T-helper 1 cell treated with Interleukin-12 subunit alpha and Interleukin-12 subunit beta and Interleukin-4 antibody, amounts not matched to agents 30 μg/mL and 1 μg/mL, for 36 hours (primary cell): ENCODE results near the gene SLC4A4.

ENCODE experiments used
- H3K27ac Mint-ChIP-seq: one replicate; pipeline ENCODE4 v1.8.0; 2021; ENCODE audit warnings: mild to moderate bottlenecking, mixed read lengths
- H3K27me3 Mint-ChIP-seq: one replicate; pipeline ENCODE4 v1.8.0; 2021; ENCODE audit warnings: low read depth, mixed read lengths
- H3K36me3 Mint-ChIP-seq: one replicate; pipeline ENCODE4 v1.8.0; 2021; ENCODE audit warnings: low read depth, mixed read lengths
- H3K4me1 Mint-ChIP-seq: one replicate; pipeline ENCODE4 v1.8.0; 2021; ENCODE audit warnings: low read depth, mixed read lengths
- H3K4me3 Mint-ChIP-seq: one replicate; pipeline ENCODE4 v1.8.0; 2021; ENCODE audit warnings: mild to moderate bottlenecking, moderate library complexity, mixed read lengths
- H3K9me3 Mint-ChIP-seq: one replicate; pipeline ENCODE4 v1.8.0; 2021; ENCODE audit warnings: mixed read lengths

SLC4A4 gene

DNA sequence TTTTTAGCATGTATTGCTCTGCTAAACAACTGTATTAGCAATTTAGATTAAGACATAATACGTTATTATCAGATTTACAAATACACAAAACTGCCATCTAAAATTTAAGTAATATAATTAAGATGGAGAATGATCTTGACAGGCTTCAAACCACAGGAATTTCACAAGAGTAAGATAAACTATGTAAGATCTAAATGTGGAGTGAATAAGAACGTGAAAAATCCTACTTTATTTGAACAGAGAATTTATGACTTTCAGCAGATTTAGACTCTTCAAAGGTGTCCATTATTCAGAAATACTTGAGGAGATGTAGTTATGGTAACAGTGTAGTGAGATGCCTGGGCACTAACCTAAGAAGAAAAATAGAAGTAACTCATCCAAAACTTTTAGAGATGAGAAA lies 73.2 kb downstream of the SLC4A4 start:
- H3K27me3 Mint-ChIP-seq = no peaks in the 10 kb centered on the region
- peaks cover 9% of the 10 kb centered on the region for H3K9me3 Mint-ChIP-seq
- H3K4me3 Mint-ChIP-seq = no peak overlapping the region
- H3K36me3 Mint-ChIP-seq = no peaks in the 10 kb centered on the region
- no peak overlapping the region for H3K27ac Mint-ChIP-seq
- H3K4me1 Mint-ChIP-seq = no peaks in the 10 kb centered on the region

DNA sequence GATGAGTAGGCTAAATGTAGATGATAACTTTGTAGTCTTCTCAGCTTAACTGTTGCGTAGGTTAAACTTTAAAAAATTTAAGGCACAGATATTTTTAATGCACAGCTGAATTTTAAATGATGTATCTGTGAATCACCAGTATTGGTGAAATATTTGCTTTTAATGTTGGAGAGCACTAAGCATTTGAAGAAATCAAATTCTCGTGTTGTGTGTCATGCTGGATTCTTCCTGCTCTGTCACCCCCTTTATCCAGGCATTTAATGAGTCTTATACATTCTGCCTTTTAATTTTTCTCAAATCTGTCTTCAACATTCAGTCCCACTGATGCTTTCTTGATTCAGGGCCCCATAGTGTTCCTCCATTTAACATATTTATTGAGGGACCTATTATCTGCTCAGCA lies 76.7 kb downstream of the SLC4A4 start:
- H3K9me3 Mint-ChIP-seq = peaks cover 5% of the 10 kb centered on the region
- H3K27ac Mint-ChIP-seq = no peak overlapping the region
- no peaks in the 10 kb centered on the region for H3K4me1 Mint-ChIP-seq
- no peak overlapping the region for H3K4me3 Mint-ChIP-seq
- H3K27me3 Mint-ChIP-seq = no peaks in the 10 kb centered on the region
- H3K36me3 Mint-ChIP-seq = no peaks in the 10 kb centered on the region

DNA sequence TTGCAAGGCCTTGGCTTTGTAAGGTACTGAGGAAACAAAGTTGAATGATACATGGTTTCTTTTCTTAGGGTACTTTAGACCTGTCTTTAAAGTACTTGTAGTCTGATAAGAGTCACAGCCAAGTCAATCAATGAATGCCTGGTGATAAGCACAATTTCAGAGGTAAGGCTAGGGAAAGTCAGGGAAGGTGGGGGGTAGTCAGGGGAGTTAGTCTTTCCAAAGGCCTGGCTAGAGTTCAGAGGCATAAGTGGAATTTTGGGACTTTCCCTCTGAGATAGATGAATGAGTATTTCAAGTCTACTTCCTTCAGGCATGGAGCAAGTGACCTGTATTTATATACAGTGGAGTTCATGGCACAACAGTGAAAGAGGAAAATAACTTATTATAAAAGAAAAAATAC lies 78.3 kb downstream of the SLC4A4 start:
- H3K9me3 Mint-ChIP-seq = peaks cover 11% of the 10 kb centered on the region
- no peak overlapping the region for H3K4me3 Mint-ChIP-seq
- no peak overlapping the region for H3K27ac Mint-ChIP-seq
- H3K4me1 Mint-ChIP-seq = no peaks in the 10 kb centered on the region
- no peaks in the 10 kb centered on the region for H3K36me3 Mint-ChIP-seq
- H3K27me3 Mint-ChIP-seq = no peaks in the 10 kb centered on the region

DNA sequence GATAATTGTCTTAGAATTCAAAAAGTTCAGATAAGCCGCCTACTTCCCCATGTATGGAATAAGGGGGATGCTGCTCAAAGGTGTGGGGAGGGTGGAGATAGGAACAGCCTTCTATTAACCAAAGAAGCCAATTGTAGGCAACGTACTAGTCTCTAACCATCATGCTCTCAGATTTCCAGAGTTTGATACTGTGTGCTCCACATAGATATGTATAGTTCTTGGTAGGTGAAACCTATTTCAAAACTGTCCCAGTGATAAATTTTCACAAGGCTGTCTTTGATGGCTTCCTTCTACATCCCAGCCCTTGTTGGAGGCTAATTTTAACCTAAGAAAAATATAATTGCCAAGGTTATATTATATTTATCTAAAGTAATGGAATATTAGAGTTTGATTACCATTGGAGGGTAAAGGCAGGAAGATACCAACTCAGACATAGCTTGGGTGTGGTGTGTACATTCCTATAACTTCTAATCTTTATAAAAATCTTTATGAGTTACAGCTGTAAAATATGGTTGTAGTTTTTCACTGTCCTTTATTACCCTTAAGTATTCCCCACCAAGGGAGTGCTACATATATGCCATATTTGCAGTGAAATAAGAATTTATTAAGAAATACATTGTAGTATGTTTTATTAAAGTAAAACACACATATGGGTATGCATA lies 87.7 kb downstream of the SLC4A4 start:
- peaks cover 3% of the 10 kb centered on the region for H3K9me3 Mint-ChIP-seq
- H3K27me3 Mint-ChIP-seq = no peaks in the 10 kb centered on the region
- no peaks in the 10 kb centered on the region for H3K4me1 Mint-ChIP-seq
- H3K36me3 Mint-ChIP-seq = no peaks in the 10 kb centered on the region
- H3K4me3 Mint-ChIP-seq = no peak overlapping the region
- no peak overlapping the region for H3K27ac Mint-ChIP-seq

DNA sequence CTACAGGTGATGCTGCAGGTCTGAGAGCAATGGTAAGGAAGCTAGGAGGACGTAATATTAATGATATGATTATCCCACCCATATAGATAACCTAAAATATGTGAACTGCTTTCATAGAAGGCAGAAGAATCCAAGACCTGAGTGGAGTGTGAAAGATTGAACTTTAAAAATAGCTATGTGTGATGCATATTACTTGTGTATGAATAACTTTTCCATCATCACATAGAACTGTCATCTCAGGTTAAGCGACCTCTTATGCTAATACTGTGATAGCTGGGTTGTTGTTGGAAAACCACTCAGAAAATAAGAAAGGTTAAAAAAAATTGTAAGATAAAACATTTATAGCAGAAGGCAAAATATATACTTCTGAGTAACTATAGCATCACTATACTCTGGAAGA lies 90.3 kb downstream of the SLC4A4 start:
- H3K27ac Mint-ChIP-seq = no peak overlapping the region
- no peaks in the 10 kb centered on the region for H3K36me3 Mint-ChIP-seq
- H3K9me3 Mint-ChIP-seq = no peaks in the 10 kb centered on the region
- no peak overlapping the region for H3K4me3 Mint-ChIP-seq
- no peaks in the 10 kb centered on the region for H3K4me1 Mint-ChIP-seq
- H3K27me3 Mint-ChIP-seq = no peaks in the 10 kb centered on the region

DNA sequence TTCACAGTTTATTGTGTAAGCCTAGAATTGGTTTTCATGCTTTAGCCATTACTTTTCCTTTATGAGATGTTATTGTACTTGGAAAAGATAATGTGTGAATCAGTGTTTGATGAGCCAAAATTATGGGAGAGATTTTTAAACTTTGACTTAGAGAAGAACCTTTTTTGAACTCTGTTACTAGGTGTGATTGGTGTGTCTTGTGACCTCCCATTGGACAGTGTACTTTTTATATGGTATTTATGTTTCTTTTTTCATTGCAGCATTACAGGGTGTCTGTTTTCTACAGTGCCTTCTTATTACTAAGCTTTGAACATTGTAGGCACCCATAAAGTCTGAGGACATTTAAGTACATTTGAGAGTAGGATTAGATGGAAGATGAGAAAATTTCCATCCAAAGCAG lies 91.1 kb downstream of the SLC4A4 start:
- H3K36me3 Mint-ChIP-seq = no peaks in the 10 kb centered on the region
- no peaks in the 10 kb centered on the region for H3K27me3 Mint-ChIP-seq
- no peak overlapping the region for H3K27ac Mint-ChIP-seq
- no peaks in the 10 kb centered on the region for H3K4me1 Mint-ChIP-seq
- H3K4me3 Mint-ChIP-seq = no peak overlapping the region
- H3K9me3 Mint-ChIP-seq = peaks cover 5% of the 10 kb centered on the region

DNA sequence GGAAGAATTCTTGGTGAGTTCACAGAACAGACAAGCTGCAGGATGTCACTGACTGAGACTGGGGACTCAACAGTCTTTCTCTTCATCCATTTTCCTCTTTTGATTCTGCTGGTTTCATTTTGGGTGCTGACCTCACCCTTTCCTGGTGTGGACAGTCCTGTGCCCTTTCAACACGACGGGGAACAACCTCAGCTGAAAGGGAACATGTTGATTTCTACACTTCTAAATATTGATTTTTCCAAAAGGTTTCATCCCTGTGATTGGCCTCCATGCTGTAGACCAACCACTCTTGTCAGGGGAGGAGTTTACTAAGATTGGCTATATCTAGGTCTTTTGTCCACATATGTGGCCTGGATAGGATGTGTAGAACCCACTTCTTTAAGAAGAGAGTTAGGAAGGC lies 91.8 kb downstream of the SLC4A4 start:
- H3K4me3 Mint-ChIP-seq = no peak overlapping the region
- no peak overlapping the region for H3K27ac Mint-ChIP-seq
- peaks cover 5% of the 10 kb centered on the region for H3K9me3 Mint-ChIP-seq
- H3K27me3 Mint-ChIP-seq = no peaks in the 10 kb centered on the region
- H3K4me1 Mint-ChIP-seq = no peaks in the 10 kb centered on the region
- no peaks in the 10 kb centered on the region for H3K36me3 Mint-ChIP-seq

DNA sequence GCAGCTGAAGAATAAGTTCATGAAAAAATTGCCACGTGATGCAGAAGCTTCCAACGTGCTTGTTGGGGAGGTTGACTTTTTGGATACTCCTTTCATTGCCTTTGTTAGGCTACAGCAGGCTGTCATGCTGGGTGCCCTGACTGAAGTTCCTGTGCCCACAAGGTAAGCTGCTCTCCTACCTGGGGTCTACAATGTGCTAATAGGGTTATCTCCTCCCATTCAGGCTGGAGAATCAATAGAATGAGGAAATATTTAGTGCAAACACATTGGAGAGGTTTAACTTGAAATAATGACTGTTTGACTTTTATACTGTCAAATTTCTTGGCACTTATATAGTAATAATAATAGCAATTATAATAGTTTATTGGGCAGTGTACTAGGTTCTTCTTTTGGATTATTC lies 101.8 kb downstream of the SLC4A4 start:
- no peaks in the 10 kb centered on the region for H3K9me3 Mint-ChIP-seq

DNA sequence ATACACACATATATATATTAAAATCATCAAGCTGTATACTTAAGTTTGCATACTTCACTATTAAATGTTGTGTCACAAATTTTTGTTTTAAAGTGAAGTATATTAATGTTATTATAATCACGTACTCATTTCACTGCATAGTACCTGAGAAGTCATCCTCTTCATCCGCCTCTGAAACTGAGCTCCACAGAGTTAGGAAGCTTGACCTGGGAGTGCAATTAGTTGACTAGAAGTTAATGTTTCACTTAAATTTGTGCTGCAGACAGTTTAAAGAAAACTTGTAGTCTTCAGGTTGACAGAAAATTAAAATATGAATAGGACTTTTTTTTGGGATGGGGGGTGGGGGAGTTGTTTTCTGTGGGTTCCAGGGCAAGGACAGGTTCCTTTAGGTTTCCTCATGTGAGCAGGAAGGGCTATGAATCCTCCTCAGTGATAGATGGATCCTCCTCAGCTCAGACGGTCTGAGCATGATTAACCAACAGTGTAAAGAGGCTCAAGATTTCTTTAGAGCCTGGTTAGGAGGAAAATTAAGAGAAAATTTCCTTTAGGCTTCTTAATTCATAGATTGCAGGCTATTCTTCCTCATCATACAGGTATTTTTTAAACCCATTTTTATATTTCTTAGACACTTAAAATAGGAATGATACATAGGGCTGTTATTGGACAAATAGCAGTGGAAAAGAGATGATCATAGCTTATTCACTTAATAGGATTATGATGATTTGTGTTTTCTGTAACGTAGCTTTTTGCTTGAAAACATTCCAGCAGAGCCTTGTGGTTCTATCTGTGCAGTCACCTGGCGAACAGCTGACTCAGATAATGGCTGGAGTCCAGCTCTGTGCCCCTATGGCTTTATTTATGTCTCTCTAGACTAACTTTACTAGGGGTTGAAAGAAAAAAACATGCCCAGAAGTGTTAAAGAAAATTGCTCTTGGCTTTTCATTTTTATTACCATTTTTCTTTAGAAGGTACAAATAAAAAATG lies 102.7 kb downstream of the SLC4A4 start:
- H3K27me3 Mint-ChIP-seq = no peaks in the 10 kb centered on the region
- no peaks in the 10 kb centered on the region for H3K9me3 Mint-ChIP-seq
- H3K4me3 Mint-ChIP-seq = no peak overlapping the region
- no peaks in the 10 kb centered on the region for H3K36me3 Mint-ChIP-seq
- H3K27ac Mint-ChIP-seq = no peak overlapping the region
- H3K4me1 Mint-ChIP-seq = no peaks in the 10 kb centered on the region

More for the DNA sequence above, 101.8 kb downstream of the SLC4A4 start:
- Mint-ChIP-seq H3K4me1 (no peaks in the 10 kb centered on the region), H3K4me3 (no peak overlapping the region), H3K27me3 (no peaks in the 10 kb centered on the region), H3K27ac (no peak overlapping the region), H3K36me3 (no peaks in the 10 kb centered on the region)

DNA sequence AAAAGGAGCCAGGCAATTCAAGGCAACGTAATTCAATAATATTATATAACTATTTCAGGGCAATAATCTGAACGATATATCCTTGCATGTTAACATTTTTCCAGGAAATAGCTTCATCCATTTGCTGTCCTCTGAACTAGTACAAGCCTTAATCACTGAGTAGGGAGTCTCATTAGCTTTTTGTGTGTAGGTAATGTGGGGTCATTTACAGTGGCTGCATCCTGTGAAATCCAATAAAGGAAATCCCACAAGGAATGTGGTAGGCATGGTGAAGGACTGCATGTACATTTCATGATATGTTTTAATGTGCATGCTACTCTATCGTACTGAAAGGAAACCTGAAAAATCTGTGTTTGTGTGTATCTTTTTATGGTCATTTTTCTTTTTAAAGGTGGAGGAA lies 103.5 kb downstream of the SLC4A4 start:
- Mint-ChIP-seq H3K27ac (no peak overlapping the region), H3K9me3 (no peaks in the 10 kb centered on the region), H3K27me3 (no peaks in the 10 kb centered on the region)

DNA sequence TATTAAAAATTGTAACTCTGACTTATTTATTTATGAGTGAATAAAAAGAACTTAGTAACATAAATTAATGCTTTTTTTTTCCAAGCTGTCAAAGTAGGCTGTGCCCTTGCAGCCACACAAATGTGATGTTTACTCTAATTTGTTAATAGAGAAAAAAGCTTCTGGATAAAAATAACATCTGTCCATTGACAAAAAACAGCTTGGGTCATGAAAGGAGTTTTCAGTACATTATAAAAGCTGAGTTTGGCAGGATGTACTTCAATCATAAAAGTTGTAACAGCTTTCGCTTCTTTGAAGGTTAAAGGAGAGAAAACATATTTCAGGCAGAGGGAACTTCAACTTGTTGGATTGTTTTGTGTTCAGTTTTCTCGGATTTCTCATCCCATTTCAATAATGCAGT lies 105.6 kb downstream of the SLC4A4 start:
- no peak overlapping the region for H3K4me3 Mint-ChIP-seq
- H3K36me3 Mint-ChIP-seq = no peaks in the 10 kb centered on the region
- no peaks in the 10 kb centered on the region for H3K9me3 Mint-ChIP-seq
- no peaks in the 10 kb centered on the region for H3K27me3 Mint-ChIP-seq
- no peak overlapping the region for H3K27ac Mint-ChIP-seq
- H3K4me1 Mint-ChIP-seq = no peaks in the 10 kb centered on the region

More for the DNA sequence above, 103.5 kb downstream of the SLC4A4 start:
- Mint-ChIP-seq H3K4me1 (no peaks in the 10 kb centered on the region), H3K4me3 (no peak overlapping the region), H3K36me3 (no peaks in the 10 kb centered on the region)

DNA sequence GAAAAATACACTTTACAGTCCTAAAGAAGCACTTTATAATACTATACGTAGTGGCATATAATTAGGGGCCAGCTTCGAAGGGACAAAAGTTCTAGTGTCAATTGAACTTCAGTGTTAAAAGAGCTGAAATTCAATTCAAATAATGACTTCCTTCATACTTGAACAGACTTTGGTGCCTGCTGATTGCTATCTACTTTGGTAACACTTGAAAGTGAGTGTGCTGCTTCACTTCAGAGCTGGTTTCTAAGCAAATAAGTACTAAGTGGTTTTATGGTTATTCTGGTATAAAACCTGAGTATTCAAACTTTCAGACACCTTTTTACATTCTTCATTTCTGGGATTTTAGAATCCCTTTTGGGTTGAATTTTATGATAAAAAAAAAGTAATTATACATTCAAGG lies 107.0 kb downstream of the SLC4A4 start:
- no peaks in the 10 kb centered on the region for H3K36me3 Mint-ChIP-seq
- H3K27ac Mint-ChIP-seq = no peak overlapping the region
- no peaks in the 10 kb centered on the region for H3K27me3 Mint-ChIP-seq
- no peak overlapping the region for H3K4me3 Mint-ChIP-seq
- no peaks in the 10 kb centered on the region for H3K9me3 Mint-ChIP-seq
- no peaks in the 10 kb centered on the region for H3K4me1 Mint-ChIP-seq

DNA sequence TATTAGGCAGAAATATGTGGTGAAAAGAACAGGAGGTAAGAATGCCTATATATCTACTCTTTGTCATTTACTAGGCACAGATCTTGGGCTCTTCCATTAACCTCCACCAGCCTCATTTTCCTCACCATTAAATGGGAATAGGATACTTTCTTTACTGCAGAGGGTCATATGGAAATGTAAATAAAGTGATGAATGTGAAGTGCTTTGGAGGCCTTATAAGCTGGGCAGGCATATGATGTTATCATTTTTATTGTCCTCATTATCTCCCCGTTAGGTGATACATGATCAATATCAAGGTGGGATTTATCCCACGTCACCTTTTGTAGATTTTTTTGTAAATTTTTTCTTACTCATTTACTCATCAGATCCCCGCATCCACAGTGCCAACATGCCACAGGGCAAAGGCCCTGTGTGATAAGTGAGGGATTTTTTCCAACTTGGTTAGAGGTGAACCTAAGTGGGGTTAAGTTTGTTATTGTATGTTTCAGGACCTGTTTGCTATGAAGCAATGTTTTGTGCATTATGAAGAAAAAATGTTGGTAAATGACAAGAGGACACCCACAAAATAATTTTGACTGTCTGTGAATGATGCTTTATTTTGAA lies 107.8 kb downstream of the SLC4A4 start:
- H3K36me3 Mint-ChIP-seq = no peaks in the 10 kb centered on the region
- no peak overlapping the region for H3K4me3 Mint-ChIP-seq
- H3K27me3 Mint-ChIP-seq = no peaks in the 10 kb centered on the region
- no peaks in the 10 kb centered on the region for H3K9me3 Mint-ChIP-seq
- no peak overlapping the region for H3K27ac Mint-ChIP-seq
- no peaks in the 10 kb centered on the region for H3K4me1 Mint-ChIP-seq

DNA sequence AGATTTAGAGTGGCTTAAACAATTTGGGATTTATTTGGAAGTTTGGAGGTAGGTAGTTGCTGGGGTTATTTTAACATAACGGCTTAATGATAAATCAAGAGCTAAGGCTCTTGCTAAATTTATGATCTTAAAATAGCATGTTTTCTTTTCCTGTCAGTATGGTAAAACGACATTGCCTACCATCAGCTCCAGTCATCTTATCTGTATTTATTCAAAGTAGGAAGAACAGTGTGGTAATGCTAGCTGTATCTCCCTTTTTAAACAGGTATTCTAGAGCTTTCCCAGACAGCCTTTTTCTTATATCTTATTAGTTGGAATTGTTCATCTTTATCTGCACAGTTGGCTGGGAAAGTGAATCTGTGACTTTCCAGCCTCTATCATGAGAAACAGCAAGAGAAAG lies 110.2 kb downstream of the SLC4A4 start:
- Mint-ChIP-seq H3K9me3 (no peaks in the 10 kb centered on the region), H3K4me1 (no peaks in the 10 kb centered on the region)

DNA sequence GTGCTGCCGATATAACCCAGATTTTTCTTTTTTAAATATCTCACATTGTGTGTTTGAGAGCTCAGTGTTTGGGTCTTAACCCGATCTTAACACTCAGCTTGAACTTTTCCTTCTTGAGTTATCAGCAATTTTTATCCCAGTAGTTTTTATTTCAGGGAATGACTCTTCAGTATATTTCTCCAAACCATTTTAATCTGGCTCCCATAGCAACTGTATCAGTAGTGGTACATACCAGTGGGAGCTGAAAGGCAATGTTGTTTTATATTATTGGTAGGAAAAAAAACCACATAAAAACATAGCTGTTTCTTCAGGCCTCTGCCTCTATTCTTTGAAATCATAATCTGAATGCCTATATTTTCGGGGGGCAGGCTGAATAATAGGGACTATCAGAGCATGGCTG lies 111.1 kb downstream of the SLC4A4 start:
- Mint-ChIP-seq H3K27me3 (no peaks in the 10 kb centered on the region), H3K36me3 (no peaks in the 10 kb centered on the region), H3K4me1 (no peaks in the 10 kb centered on the region), H3K27ac (no peak overlapping the region), H3K9me3 (no peaks in the 10 kb centered on the region), H3K4me3 (no peak overlapping the region)

More for the DNA sequence above, 110.2 kb downstream of the SLC4A4 start:
- H3K27me3 Mint-ChIP-seq = no peaks in the 10 kb centered on the region
- no peak overlapping the region for H3K4me3 Mint-ChIP-seq
- H3K36me3 Mint-ChIP-seq = no peaks in the 10 kb centered on the region
- no peak overlapping the region for H3K27ac Mint-ChIP-seq
